ENCODE data around the gene RASA2.

The RASA2 gene, protein sequence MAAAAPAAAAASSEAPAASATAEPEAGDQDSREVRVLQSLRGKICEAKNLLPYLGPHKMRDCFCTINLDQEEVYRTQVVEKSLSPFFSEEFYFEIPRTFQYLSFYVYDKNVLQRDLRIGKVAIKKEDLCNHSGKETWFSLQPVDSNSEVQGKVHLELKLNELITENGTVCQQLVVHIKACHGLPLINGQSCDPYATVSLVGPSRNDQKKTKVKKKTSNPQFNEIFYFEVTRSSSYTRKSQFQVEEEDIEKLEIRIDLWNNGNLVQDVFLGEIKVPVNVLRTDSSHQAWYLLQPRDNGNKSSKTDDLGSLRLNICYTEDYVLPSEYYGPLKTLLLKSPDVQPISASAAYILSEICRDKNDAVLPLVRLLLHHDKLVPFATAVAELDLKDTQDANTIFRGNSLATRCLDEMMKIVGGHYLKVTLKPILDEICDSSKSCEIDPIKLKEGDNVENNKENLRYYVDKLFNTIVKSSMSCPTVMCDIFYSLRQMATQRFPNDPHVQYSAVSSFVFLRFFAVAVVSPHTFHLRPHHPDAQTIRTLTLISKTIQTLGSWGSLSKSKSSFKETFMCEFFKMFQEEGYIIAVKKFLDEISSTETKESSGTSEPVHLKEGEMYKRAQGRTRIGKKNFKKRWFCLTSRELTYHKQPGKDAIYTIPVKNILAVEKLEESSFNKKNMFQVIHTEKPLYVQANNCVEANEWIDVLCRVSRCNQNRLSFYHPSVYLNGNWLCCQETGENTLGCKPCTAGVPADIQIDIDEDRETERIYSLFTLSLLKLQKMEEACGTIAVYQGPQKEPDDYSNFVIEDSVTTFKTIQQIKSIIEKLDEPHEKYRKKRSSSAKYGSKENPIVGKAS

DNA sequence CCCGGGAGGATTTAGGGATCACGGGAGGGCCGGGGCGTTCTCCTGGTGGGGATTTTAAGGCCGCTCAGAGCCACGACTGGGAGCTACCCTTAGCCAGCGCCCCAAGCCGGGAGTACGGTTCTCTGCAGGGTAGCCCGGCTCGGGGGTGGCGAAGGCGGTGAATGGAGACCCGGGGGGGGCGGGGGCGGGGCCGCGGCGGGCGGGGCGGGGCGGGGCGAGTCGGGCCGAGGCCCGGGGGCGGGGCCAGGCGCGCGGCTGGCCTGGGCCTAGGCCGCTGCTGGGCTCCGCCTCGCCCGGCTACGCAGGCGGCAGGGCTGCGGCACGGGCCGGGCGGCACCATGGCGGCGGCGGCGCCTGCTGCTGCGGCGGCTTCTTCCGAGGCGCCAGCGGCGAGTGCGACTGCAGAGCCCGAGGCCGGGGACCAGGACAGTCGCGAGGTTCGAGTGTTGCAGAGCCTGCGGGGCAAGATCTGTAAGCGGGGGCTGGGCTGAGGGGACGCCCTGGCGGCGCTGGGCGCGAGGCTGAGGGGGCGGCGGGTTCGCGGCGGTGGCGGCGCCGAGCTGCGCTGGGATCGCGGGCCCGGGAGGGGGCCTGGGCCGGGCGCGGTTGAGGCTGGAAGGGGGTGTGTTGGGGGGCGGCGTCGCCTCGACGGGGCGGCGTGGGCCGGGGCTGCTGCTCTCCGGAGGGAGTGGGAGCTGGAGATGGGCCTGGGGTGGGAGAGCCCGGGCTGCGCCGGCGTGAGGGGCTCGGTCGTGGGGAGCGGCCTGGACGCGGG, at the start of gene RASA2:
RASA2 (plus strand) TSS at position 282 of the 775 bp plus-strand sequence; CDS start at position 339, 57 bp downstream.
- DNase-seq = peak; percentile 41

DNA sequence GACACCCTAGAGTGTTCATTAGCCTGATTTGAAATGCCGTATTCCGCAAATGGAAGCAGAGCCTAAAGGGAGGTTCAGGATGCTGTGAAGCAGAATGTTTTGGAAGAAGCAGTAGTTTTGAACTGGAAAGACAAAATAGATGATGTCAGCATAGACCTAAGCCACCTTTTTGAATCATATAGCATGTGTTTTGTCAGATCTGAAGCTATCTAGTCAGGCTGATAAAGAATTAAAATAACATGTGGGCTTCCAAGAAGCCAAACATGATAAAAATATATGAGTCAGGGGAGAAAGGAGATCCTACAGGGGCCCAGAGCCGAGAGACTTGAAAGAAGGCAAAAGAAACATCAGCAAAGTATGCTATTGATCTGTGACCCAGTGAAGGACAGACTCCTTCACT, 47.2 kb upstream of the RASA2 start:
- no peak for DNase-seq

DNA sequence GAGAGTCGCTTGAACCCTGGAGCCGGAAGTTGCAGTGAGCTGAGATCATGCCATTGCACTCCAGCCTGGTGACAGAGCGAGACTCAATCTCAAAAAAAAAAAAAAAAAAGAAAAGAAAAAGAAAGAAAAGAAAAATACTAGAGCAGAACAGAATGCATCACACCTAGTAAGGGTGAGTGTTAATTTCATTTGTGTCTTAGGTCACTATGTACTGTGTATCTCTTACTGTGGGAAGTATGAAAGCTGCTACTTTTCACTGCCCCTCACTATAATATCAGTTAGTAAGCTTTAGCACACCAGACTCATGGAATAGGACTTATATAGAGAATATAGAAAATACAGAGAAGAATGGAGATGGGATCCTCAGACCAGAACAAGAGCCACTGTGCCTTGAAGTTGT, 45.9 kb upstream of the RASA2 start:
- no peak for DNase-seq

DNA sequence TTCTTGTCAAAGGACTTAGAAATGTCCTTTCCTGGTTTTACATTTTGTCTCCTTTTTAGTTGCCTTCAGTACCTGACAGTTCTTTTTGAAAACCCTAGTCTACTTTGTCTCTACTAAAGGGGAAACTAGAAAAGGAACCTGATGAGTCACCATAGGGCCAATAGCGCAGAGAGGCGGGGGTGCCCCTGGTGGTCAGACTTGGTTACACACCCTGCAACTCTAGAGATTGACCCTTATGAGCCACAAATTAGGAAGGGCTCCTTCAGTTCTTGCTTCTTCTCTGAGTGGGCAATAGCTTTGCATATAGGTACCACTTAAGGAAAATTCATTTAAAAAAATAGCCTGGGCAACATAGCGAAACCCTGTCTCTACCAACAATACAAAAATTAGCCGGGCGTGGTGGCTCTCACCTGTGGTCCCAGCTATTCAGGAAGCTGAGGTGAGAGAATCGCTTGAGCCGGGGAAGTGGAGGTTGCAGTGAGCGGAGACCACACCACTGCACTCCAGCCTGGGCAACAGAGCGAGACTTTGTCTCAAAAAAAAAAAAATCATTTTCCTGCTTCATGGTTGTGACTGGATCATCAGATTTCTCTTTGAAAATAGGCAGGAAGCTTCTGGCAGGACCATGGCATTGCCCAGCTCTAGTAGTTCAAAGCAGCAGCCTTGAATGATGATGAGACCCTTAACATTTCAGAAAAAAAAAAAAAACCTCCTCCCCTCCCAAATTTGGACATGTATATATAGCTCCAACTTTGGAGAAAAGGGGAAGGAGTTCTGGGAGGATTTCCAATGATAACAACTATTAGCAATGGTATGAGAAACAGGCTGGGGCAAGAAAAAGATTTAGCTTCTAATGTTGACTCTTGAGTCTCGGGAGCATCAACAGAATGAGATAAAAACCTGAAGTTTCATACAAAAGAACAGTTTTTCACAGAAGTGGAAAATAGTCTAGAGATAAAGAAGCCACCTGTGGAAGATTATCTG, 45.2 kb upstream of the RASA2 start:
- DNase-seq = no peak

DNA sequence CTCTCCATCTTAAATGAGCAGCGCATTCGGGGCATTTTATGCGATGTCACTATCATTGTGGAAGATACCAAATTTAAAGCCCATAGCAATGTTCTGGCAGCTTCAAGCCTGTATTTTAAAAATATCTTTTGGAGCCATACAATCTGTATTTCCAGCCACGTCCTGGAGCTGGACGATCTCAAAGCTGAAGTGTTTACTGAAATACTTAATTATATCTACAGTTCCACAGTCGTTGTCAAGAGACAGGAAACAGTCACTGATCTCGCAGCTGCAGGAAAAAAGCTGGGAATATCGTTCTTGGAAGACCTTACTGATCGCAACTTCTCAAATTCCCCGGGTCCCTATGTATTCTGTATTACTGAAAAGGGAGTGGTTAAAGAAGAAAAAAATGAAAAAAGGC, 44.4 kb upstream of the RASA2 start:
- no peak for DNase-seq

DNA sequence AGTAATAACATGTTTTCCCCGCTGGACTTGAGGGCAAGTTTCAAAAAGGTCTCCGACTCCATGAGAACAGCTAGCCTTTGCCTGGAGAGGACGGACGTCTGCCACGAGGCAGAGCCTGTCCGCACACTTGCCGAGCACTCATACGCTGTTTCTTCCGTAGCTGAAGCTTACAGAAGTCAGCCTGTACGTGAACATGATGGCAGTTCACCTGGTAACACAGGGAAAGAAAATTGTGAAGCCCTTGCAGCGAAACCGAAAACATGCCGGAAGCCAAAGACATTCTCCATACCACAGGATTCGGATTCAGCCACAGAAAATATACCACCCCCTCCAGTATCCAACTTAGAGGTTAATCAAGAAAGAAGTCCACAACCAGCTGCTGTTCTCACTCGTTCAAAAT, 43.9 kb upstream of the RASA2 start:
- DNase-seq = no peak

DNA sequence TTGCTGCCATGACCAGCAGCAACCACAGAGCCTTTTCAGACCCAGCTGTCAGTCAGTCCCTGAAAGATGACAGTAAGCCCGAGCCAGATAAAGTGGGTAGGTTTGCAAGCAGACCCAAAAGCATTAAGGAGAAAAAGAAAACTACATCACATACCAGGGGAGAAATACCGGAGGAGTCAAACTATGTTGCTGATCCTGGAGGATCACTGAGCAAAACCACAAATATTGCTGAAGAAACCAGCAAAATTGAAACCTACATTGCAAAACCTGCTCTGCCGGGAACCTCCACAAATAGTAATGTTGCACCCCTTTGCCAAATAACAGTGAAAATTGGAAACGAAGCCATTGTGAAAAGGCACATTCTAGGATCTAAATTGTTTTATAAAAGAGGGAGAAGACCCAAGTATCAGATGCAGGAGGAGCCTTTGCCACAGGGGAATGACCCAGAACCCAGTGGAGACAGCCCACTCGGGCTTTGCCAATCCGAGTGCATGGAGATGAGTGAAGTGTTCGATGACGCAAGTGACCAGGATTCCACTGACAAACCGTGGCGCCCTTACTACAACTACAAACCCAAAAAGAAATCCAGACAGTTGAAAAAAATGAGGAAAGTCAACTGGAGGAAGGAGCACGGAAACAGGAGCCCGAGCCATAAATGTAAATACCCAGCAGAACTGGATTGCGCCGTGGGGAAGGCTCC, 42.1 kb upstream of the RASA2 start:
- no peak for DNase-seq

DNA sequence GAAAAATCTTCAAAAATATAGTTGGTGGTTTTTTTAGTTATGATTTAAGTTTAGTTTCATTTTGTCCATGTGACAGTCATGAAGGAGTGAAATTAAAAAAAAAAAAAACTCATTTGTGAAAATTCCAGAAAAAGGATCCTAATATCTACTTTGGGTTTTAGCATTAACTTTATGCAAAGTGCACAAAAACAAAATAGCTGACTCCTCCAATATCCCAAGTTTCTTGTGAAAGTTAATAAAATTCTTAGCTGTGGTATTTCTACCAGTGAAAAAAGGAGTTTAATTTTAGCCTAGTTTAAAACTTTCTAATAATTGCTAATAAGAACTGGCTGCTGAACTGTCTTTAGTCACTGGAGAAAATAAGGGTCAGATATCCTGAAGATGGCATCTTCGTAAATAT, 40.8 kb upstream of the RASA2 start:
- no peak for DNase-seq

DNA sequence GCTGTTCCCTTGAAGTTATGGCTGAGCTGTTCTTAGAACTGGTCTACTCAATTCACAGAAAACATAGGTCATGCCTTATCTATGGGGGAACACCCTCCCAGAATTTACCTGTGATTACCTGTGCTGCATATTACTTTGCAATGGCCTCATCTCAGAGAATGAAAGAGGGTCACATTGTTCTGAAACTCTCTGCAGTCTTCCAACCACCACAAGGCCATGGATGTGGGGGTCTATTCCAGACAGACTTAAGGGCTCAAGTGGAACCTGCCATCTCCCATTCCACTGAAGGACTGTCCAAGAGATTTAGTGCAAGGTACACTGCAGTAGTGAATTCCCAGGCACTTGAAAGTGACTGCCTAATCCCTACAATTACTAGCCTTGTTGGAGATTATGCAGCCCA, 40.1 kb upstream of the RASA2 start:
- DNase-seq = no peak

DNA sequence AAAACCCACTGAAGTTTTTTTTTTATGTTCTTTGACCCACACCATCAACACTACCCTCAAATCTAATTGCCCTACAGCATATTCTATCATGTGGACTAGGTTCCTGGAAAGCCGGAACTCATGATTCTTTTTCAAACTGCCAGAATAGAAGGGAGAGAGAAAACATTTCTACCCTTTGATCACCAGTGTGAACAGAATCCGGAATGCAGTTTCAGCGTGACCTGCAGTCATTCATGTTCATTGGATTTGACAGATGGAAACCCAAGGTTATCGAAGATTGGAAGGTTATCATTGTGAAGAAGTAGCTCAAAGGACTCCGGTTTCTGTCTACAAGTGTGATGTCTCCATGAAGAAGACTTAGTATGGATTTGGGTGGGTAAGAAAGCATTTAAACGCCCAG, 39.4 kb upstream of the RASA2 start:
- DNase-seq = no peak

DNA sequence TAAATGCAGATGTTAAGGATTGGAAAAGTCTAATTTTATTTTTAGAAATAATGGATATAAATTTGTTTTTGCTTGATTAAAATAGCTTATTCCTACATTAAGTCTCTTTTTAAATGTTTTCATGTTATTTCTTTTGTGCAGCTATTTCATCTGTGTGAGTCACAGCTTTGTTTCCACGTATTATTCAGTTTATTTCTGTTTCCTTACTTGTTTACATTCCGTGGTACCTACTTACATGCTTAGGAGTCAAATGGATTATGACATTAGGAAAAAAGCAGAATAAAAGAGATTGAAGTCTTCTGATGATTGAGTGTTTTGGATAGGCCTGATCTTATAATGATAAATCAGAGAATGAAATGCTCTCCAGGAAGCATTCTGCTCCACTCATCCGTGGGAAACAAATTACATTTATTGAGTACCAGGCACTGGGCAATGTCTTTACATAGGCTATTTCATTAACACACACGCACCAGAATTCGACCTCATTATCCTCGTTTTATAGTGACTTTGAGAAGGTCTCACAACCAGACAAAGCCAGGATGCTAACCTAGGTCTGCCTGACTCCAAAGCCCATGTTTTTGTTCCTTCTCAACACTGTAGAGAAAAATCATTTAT, 38.1 kb upstream of the RASA2 start:
- no peak for DNase-seq

DNA sequence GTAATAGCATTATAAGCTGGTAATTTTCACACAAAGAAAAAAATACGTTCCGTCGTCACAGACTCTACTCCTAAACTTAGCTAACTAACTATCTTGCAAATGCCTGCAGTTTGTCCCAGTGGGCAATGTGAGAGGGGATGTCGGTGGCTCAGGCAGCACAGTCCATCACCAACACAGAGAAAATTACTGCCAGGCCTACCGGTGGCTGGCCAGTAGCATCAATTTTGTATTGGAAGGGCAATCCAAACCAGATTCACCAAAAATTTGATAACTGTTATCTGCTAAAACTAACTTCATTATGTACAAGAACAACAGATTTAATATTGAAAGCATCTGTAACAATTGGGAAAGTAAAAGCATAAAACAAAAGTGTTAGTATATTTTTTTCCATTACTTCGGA, 37.4 kb upstream of the RASA2 start:
- DNase-seq = no peak

DNA sequence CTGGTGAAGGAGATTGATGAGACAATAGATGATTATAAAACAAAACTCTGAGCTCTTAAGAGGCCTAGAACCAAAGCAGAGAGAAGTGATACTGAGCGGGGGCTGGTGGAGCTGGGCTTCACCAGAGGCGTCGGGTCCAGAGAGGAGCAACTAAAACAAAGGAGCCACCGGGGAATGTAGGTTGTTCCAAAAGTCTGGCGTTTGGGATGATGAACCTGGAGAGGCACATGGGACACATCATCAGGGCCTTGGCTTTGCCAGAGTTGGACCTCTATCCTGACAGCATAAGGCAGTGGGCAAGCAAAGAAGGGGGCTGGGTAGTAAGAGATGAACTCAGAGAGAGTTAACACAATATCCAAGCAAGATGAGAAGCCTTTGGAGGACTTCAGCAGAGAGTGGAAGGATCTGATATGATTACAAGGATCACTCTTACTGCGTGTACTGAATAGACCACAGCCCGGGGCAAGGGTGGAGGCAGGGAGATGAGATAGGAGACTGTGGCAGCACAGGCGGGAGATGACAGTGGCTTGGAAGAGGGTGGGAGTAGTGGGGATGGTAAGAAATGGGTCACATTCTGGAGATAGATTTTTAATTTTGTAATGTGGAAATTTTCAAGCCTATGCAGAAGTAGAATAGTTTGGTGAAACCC, 36.0 kb upstream of the RASA2 start:
- no peak for DNase-seq

DNA sequence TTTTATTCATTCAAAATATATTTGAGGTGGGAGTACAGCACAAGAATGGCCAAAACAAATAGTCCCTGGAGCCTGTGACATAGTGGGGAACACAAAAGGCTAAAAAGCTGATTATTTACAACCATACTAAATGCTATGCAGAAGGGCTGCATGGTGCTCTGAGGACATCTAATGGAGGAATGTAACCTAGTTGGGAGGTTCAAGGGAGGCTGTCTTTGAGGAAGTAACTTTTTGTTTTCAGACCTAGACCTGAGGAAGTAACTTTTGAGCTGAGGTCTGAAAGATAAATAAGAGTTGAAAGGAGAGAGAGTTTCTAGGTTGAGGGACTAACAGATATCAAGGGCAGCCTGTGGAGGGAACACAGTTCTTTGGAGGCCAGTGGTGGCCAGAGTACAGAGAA, 34.8 kb upstream of the RASA2 start:
- no peak for DNase-seq

DNA sequence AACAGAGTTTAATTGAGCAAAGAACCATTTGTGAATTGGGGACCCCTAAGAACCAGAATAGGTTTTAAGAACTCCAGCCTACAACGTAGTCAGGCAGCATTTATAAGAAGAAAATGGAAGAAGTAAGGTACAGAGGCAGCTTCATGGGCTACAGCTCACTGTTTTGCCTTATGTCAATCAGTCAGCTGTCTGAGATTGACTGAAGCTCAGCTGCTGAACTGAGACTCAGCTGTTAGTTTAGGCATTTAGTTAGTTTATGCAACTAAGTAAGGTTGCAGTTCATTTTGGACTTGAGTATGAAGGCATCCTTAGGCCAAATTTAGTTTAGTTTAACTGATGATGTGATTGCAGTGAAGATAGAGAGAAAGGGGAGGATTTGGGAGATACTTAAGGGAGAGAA, 34.1 kb upstream of the RASA2 start:
- DNase-seq = no peak

DNA sequence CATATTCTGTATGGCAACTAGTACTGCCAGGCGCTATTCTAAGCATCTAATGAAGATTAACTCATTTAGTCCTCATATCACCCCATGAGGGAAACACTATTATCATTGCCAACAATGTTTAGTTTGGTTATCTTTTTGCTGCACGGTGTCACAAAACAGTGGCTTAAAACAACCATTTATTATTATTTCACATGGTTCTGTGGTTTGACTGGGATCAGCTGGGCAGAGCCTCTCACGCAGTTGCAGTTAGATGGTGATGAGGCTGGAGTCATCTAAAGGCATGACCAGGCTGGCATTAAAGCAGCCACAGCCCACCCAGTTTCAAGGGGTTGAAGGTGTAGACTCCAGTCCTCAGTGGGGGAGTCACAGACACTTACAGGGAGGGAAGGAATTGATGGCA, 32.8 kb upstream of the RASA2 start:
- no peak for DNase-seq

DNA sequence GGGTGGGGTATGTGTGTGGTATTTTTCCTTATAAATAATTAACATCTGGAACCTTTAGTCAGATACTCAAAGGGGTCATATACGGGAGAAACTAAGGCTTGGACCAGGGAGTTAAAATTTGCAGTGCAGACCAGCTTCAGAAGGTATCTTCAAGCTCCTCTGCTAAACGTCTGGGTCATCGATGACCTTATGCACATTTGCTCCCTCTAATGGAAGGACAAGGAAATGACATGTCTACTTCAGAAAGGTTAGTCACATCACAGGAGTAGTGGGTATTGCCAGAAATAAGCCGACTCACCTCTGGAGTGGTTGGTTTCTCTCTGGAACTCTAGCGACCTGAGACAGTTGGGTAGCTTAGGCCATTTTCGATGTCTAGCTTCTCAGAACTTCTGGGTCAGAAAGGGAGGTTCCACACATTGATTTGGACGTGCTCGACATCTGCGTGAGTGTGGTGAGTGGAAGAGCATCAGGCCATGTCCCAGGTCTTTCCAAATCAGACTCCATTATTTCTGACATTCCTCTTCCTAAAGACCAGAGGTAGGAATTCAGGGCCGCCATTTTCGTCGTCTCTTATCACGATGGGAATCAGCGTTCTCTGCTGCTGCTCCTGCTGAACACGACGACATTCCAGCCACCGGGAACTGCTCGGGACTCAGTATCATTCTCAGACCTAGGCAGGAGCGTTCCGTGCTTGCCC, 31.8 kb upstream of the RASA2 start:
- DNase-seq = no peak

DNA sequence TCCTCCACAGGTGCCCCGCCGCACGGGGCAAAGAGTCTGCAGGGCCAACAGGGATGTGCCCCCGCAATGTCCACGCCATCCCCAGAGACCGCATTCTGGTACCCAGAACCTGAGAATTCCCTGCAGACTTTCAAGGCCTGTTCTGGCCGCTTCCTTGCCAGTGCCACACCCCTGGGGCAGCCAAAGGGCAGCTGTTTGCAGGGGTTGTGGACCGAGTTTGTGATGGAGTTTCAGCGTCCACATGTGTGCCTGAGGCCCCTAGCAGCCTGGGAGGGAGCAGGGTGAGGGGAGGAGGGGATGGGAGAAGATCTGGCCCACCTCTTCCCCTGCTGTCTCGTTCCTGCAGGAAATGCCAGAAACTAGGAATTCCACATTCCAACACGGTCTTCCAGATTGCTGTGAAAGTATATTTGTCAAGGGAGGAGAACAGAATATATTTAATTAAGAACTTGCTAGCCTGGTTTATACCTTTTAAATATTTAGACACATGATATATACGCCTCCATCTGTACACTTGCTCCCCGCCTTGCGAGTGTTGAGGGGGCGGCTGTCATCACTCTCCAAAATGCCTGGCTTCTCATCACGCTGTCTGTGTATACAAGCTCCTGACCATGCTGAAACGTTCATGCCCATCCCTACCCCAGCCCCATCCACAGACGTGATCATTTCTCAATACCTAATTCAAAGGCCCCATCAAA, 31.1 kb upstream of the RASA2 start:
- DNase-seq = no peak

DNA sequence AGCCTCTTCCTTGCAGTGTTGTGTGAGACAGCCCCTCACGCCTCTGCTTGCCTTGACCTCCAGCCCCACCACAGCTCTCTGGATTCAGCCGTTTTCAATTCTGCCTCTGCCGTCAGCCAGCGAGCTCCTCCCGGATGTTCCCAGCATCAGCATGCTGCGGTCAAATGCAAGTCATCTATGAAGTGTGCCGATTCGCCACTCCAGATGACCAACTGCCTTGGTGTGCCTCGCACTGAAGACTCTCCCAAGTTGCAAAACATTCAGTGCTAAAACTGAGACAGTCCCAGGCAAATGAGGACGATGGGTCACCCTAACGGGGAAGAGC, 30.6 kb upstream of the RASA2 start:
- DNase-seq = no peak

Measured in NCI-H1417 treated with DMSO at 0.1 percent for 48 hours (cell line).